HG03159 (cell line): Measurements from ENCODE around the gene SPEG.

ENCODE experiments used
- ATAC-seq: cut with Tn5 transposase; IDR thresholded peaks from one replicate; pipeline ENCODE4 v1.9.1; 2021; ENCODE audit warnings: mild to moderate bottlenecking, moderate library complexity; ENCODE audit not compliant: unreplicated experiment

SPEG gene

GRCh38 chr2:219542931-219543595, 108.4 kb downstream of the SPEG start:
- ATAC-seq, result peak; percentile 39

GRCh38 chr2:219543596-219544358, 109.1 kb downstream of the SPEG start, which contains the start of the genes CHPF and TMEM198:
Gene CHPF, minus strand, starts transcription at chr2:219543809. Its CDS starts 271 bp downstream, at chr2:219543538.
Gene TMEM198, plus strand, starts transcription at chr2:219544028. Its CDS starts 700 bp downstream, at chr2:219544728.
- peak; percentile 76 for ATAC-seq

GRCh38 chr2:219544567-219544966, 109.9 kb downstream of the SPEG start:
- no peak for ATAC-seq

GRCh38 chr2:219545295-219545942, 110.8 kb downstream of the SPEG start:
- ATAC-seq, result no peak

- no peak for ATAC-seq
These were observed 111.3 kb downstream of the SPEG start for GRCh38 chr2:219545943-219546352.

- ATAC-seq, result no peak
These were observed 113.0 kb downstream of the SPEG start for GRCh38 chr2:219547621-219548020.
